ENCODE results near the gene CHRNA9. TPM values are rescaled to one million over a fixed set of nuclear protein-coding genes. Genes with fewer than 3 reads are reported as not detected.

Gene CHRNA9
- total and polyA plus RNA-seq, 2 donors (not counting 1 experiment from before 2014, with no cell fraction given) = 0.07 TPM; not detected in 1

GRCh38 chr4:40321574-40322275 lies 13.4 kb upstream of the CHRNA9 start:
- no peaks in the 10 kb centered on the region for H4K20me1 ChIP-seq (ENCODE audit: control insufficient read depth, insufficient read depth, low read length, poor library complexity, severe bottlenecking)
- H3K9me3 Mint-ChIP-seq (ENCODE audit: insufficient read depth) = no peaks in the 10 kb centered on the region
- H3K27ac Mint-ChIP-seq = no peak overlapping the region
- no peaks in the 10 kb centered on the region for H3K27me3 Mint-ChIP-seq
- H3K9ac ChIP-seq (ENCODE audit: low read length) = no peak overlapping the region
- no peak overlapping the region for H3K4me3 Mint-ChIP-seq
- ATAC-seq (ENCODE audit: low read depth) = no peak
- H3K4me1 ChIP-seq (ENCODE audit: control insufficient read depth in 2 of 2, insufficient read depth in 2 of 2, low read length in 2 of 2) = peaks cover 17 to 18% of the 10 kb centered on the region in 2 donors
- intact Hi-C loops (cut with micrococcal nuclease) = loop anchor here (10.0 kb wide), 1 partner anchor 393 kb away; no protein-coding TSS in a partner anchor
- ChIA-PET CTCF (interaction anchor here (0.7 to 2.1 kb wide), 12 partner anchors 9 to 522 kb away, joined by 3 to 8 read pairs (median 4); partner anchors contain the start of gene N4BP2), POLR2A (interaction anchor here (0.6 kb wide), 1 partner anchor 8 kb away, joined by 3 read pairs; no protein-coding TSS in a partner anchor)
- TF ChIP-seq CTCF (IDR thresholded peaks at IDR 0.05) = no peak
- TF ChIP-seq EZH2 (IDR thresholded peaks at IDR 0.05; ENCODE audit: borderline replicate concordance, insufficient read depth, low read depth, low read length, poor library complexity, severe bottlenecking) = no peak
- H3K4me2 ChIP-seq (replicated peaks; ENCODE audit: low read depth, low read length, poor library complexity, severe bottlenecking) = no peak overlapping the region
- H2AFZ ChIP-seq (ENCODE audit: insufficient read depth, low read depth, low read length, poor library complexity, severe bottlenecking) = peak overlapping the region; percentile 36
- H3K36me3 ChIP-seq (replicated peaks in 1 of 2; ENCODE audit: control extremely low read depth in 1 of 2, control insufficient read depth in 1 of 2, extremely low read depth in 1 of 2, insufficient read depth in 2 of 2, low read length in 1 of 2) = no peaks in the 10 kb centered on the region
- H3K79me2 ChIP-seq (ENCODE audit: control insufficient read depth, insufficient read depth, low read length) = peaks cover 12% of the 10 kb centered on the region
- 50% methylated on average over 4 of the region's 7 CpGs for WGBS (ENCODE audit: insufficient coverage)
- H3K4me3 ChIP-seq (ENCODE audit: control extremely low read depth in 1 of 5, extremely low read depth in 1 of 5, insufficient read depth in 1 of 5, low read depth in 2 of 5, low read length in 4 of 5) = no peak overlapping the region
- no peaks in the 10 kb centered on the region for H3K27me3 ChIP-seq (replicated peaks in 1 of 4; ENCODE audit: control extremely low read depth in 1 of 4, control insufficient read depth in 3 of 4, insufficient read depth in 4 of 4, low read length in 3 of 4)
- H3K4me1 Mint-ChIP-seq = peaks cover 29% of the 10 kb centered on the region
- DNase-seq = no peak
- H3K27ac ChIP-seq (ENCODE audit: low read length in 2 of 2) = no peak overlapping the region
- H3K9me3 ChIP-seq (ENCODE audit: control extremely low read depth in 1 of 3, control insufficient read depth in 2 of 3, insufficient read depth in 1 of 3, low read length in 2 of 3) = no peaks in the 10 kb centered on the region

DNA sequence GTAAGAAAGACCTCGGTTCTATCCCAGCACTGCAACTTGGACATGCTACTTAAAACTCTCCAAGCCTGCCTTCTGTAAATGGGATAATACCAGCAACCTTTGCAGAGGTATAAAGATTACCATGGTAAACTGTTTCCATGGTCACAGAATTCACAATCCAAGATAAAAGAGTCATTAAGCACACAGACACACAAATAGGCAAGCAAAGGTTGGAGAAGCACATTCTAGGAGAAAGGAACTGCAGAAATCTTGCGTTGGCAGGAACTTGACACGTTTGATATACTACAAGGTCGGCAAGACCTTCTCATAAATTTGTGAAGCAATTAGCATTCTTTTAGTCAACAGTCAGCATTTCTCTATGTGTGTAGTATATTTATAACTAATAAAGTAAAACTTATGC lies 12.3 kb upstream of the CHRNA9 start:
- intact Hi-C loops (cut with micrococcal nuclease) = loop anchor here (10.0 kb wide), 1 partner anchor 392 kb away; no protein-coding TSS in a partner anchor
- TF ChIP-seq EZH2 (IDR thresholded peaks at IDR 0.05; ENCODE audit: borderline replicate concordance, insufficient read depth, low read depth, low read length, poor library complexity, severe bottlenecking) = no peak
- no peak for TF ChIP-seq CTCF (IDR thresholded peaks at IDR 0.05)
- no peak overlapping the region for H3K9ac ChIP-seq (ENCODE audit: low read length)
- no CpG with 5 or more reads among the region's 4 CpGs for WGBS (ENCODE audit: insufficient coverage)
- H3K27ac ChIP-seq (ENCODE audit: low read length in 2 of 2) = no peak overlapping the region
- Mint-ChIP-seq H3K9me3 (ENCODE audit: insufficient read depth) (no peaks in the 10 kb centered on the region), H3K4me3 (no peak overlapping the region), H3K4me1 (peaks cover 21% of the 10 kb centered on the region), H3K27me3 (peaks cover under 1% of the 10 kb centered on the region), H3K27ac (no peak overlapping the region)
- ChIA-PET CTCF (interaction anchor here (0.9 to 4.6 kb wide), 4 partner anchors 12 to 267 kb away, joined by 5 to 100 read pairs (median 6); partner anchors contain the start of gene N4BP2), POLR2A (no interaction called here)
- no peaks in the 10 kb centered on the region for H3K36me3 ChIP-seq (replicated peaks in 1 of 2; ENCODE audit: control extremely low read depth in 1 of 2, control insufficient read depth in 1 of 2, extremely low read depth in 1 of 2, insufficient read depth in 2 of 2, low read length in 1 of 2)
- H3K4me3 ChIP-seq (ENCODE audit: control extremely low read depth in 1 of 5, extremely low read depth in 1 of 5, insufficient read depth in 1 of 5, low read depth in 2 of 5, low read length in 4 of 5) = no peak overlapping the region
- H3K27me3 ChIP-seq (replicated peaks in 1 of 4; ENCODE audit: control extremely low read depth in 1 of 4, control insufficient read depth in 3 of 4, insufficient read depth in 4 of 4, low read length in 3 of 4) = peaks cover 0 to 1% (median 0%) of the 10 kb centered on the region in 4 experiments
- H4K20me1 ChIP-seq (ENCODE audit: control insufficient read depth, insufficient read depth, low read length, poor library complexity, severe bottlenecking) = no peaks in the 10 kb centered on the region
- no peak for ATAC-seq (ENCODE audit: low read depth)
- H2AFZ ChIP-seq (ENCODE audit: insufficient read depth, low read depth, low read length, poor library complexity, severe bottlenecking) = no peak overlapping the region
- DNase-seq = no peak
- peaks cover 11% of the 10 kb centered on the region for H3K79me2 ChIP-seq (ENCODE audit: control insufficient read depth, insufficient read depth, low read length)
- no peak overlapping the region for H3K4me2 ChIP-seq (replicated peaks; ENCODE audit: low read depth, low read length, poor library complexity, severe bottlenecking)
- H3K9me3 ChIP-seq (ENCODE audit: control extremely low read depth in 1 of 3, control insufficient read depth in 2 of 3, insufficient read depth in 1 of 3, low read length in 2 of 3) = no peaks in the 10 kb centered on the region
- peaks cover 8 to 14% of the 10 kb centered on the region in 2 donors for H3K4me1 ChIP-seq (ENCODE audit: control insufficient read depth in 2 of 2, insufficient read depth in 2 of 2, low read length in 2 of 2)
